Measurements from ENCODE around the gene GPD2.
A peak's percentile ranks its signal among the peaks of the same experiment; 100 is the strongest.

GPD2 gene

GRCh38 chr2:156436497-156437085 lies 412 bp downstream of the GPD2 start:
- DNase-seq = peak; percentile 29

- no peak for DNase-seq
These were observed 1.2 kb downstream of the GPD2 start for GRCh38 chr2:156437272-156437930.

- DNase-seq = no peak
These were observed 1.8 kb downstream of the GPD2 start for GRCh38 chr2:156437931-156438410.

GRCh38 chr2:156443089-156443488 lies 6.9 kb downstream of the GPD2 start:
- DNase-seq = no peak

- DNase-seq = no peak
These were observed 9.4 kb downstream of the GPD2 start for GRCh38 chr2:156445296-156446220.

- DNase-seq = no peak
These were observed 11.6 kb downstream of the GPD2 start for GRCh38 chr2:156447761-156448160.

GRCh38 chr2:156448766-156449165 lies 12.6 kb downstream of the GPD2 start:
- no peak for DNase-seq

GRCh38 chr2:156452971-156453370 lies 16.8 kb downstream of the GPD2 start:
- DNase-seq = no peak

GRCh38 chr2:156455361-156455975 lies 19.3 kb downstream of the GPD2 start:
- no peak for DNase-seq

GRCh38 chr2:156456616-156457015 lies 20.4 kb downstream of the GPD2 start:
- no peak for DNase-seq

- no peak for DNase-seq
These were observed 21.6 kb downstream of the GPD2 start for GRCh38 chr2:156457523-156458517.

GRCh38 chr2:156459720-156460119 lies 23.5 kb downstream of the GPD2 start:
- DNase-seq = no peak

GRCh38 chr2:156464106-156464505 lies 27.9 kb downstream of the GPD2 start:
- no peak for DNase-seq

GRCh38 chr2:156465573-156465972 lies 29.4 kb downstream of the GPD2 start:
- no peak for DNase-seq

- DNase-seq = no peak
These were observed 30.7 kb downstream of the GPD2 start for GRCh38 chr2:156466739-156467405.

- no peak for DNase-seq
These were observed 34.9 kb downstream of the GPD2 start for GRCh38 chr2:156470975-156471583.

GRCh38 chr2:156471762-156472161 lies 35.6 kb downstream of the GPD2 start:
- DNase-seq = no peak

- no peak for DNase-seq
These were observed 36.5 kb downstream of the GPD2 start for GRCh38 chr2:156472686-156473085.

- no peak for DNase-seq
These were observed 37.3 kb downstream of the GPD2 start for GRCh38 chr2:156473445-156473844.

- DNase-seq = no peak
These were observed 38.2 kb downstream of the GPD2 start for GRCh38 chr2:156474401-156474800.
